ENCODE data around the gene EME2.
"Not testable (repeated sequence)": the region's sequence is repeated elsewhere in the genome, so short reads cannot be mapped to it uniquely, and the experiment has no call there.

The EME2 gene

GRCh38 chr16:1791256-1791942 lies 18.8 kb downstream of the EME2 start:
- no peak for DNase-seq (ENCODE audit: low read depth)

- no peak for DNase-seq (ENCODE audit: low read depth)
Observed at GRCh38 chr16:1791943-1792812, 19.6 kb downstream of the EME2 start.

DNA sequence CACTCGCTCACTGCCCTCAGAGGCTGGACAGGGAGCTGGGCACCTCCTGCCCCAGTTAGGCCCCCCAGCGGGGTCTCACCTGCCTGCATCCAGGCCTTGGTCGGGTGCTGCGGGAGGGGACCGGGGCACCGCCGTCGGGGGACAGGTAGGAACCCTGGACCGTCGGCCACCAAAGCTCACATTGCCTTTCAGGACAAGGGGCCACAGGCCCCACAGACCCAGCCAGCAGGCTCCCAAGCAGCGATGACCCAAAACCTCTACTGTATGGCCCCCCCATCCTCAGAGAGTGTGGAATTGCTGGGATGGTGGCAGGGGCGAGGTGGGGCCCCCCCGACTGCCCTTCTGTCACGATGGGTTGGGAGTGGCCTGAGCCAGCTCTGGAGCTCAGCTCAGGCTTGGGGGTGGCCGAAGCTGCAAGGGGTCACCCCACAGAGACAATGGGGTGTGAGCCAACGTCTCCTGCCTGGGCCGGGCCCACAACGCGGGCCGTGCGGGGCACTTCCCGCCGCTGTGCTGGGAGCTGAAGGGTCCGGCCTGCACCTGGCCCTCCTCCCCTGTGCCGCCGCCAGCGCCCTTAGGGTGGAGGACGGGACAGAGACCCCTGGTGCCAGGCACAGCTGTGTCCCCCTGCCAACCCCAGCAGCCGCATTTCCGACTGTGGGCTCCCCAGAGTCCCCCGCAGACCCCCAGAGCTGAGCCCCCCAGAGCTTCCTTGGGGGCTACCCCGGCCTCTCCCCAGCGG lies 20.4 kb downstream of the EME2 start:
- DNase-seq (ENCODE audit: low read depth) = no peak

- DNase-seq (ENCODE audit: low read depth) = no peak
Observed at GRCh38 chr16:1793578-1794220, 21.1 kb downstream of the EME2 start, which contains the start of gene IGFALS. Gene IGFALS (minus strand): TSS chr16:1793705. CDS start chr16:1793652, 53 bp downstream.

GRCh38 chr16:1794221-1794871 lies 21.7 kb downstream of the EME2 start:
- no peak for DNase-seq (ENCODE audit: low read depth)

DNA sequence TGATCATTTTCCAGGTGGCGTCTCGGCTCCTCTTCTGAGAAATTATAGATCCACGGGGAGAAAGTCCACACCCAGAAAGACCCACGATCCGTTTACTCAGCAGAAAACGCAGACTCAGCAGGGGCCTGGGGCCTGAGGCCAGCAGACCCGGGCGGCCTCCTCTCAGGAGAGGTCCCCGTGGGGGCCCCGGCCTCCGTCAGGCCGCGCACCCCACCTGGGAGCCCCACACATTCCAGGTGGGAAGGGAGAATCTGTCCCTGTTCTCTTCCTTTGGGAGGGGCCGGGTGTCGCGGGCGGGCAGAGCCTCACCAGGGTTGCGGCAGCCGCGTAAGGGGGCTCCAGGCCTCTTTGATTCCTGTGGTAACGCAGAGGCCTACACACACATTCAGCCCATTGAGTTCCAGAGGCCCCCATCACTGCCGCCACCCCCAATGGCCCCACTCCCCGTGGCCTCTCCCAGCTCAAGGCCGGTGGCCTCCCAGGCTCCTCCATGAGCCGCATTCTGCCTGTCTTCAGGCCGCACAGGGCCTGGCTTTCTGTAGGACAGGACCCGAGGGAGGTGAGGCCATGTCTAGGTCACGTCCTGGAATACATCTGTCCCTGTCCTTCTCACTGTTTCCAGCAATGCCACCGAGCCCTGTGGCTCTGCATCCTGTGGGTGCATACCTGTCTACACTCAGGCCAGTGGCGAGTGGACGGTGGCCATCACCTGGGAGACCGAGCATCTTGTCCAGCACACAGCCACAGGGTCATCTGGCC lies 22.5 kb downstream of the EME2 start:
- DNase-seq (ENCODE audit: low read depth) = no peak

DNA sequence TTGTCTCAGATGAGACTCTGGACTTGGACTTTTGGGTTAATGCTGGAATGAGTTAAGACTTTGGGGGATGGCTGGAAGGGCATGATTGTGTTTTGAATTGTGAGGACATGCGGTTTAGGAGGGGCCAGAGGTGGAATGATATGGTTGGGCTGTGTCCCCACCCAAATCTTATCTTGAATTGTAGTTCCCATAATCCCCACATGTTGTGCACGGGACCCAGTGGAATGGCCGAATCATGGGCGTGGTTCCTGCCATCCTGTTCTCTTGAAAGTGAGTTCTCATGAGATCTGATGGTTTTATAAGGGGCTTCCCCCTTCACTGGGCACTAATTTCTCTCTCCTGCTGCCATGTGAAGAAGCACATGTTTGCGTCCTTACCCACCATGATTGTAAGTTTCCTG lies 26.7 kb downstream of the EME2 start:
- DNase-seq (ENCODE audit: low read depth) = not testable (repeated sequence)

- DNase-seq (ENCODE audit: low read depth) = no peak
Observed at GRCh38 chr16:1800701-1801100, 28.1 kb downstream of the EME2 start.

- DNase-seq (ENCODE audit: low read depth) = no peak
Observed at GRCh38 chr16:1807626-1808025, 35.0 kb downstream of the EME2 start.

- DNase-seq (ENCODE audit: low read depth) = no peak
Observed at GRCh38 chr16:1808691-1809090, 36.1 kb downstream of the EME2 start.

GRCh38 chr16:1809281-1809801 lies 36.7 kb downstream of the EME2 start:
- DNase-seq (ENCODE audit: low read depth) = no peak

- DNase-seq (ENCODE audit: low read depth) = no peak
Observed at GRCh38 chr16:1810106-1810505, 37.5 kb downstream of the EME2 start.

- no peak for DNase-seq (ENCODE audit: low read depth)
Observed at GRCh38 chr16:1810536-1810935, 37.9 kb downstream of the EME2 start.

GRCh38 chr16:1812732-1813163 lies 40.1 kb downstream of the EME2 start:
- no peak for DNase-seq (ENCODE audit: low read depth)

GRCh38 chr16:1815461-1815860 lies 42.9 kb downstream of the EME2 start:
- DNase-seq (ENCODE audit: low read depth) = no peak

DNA sequence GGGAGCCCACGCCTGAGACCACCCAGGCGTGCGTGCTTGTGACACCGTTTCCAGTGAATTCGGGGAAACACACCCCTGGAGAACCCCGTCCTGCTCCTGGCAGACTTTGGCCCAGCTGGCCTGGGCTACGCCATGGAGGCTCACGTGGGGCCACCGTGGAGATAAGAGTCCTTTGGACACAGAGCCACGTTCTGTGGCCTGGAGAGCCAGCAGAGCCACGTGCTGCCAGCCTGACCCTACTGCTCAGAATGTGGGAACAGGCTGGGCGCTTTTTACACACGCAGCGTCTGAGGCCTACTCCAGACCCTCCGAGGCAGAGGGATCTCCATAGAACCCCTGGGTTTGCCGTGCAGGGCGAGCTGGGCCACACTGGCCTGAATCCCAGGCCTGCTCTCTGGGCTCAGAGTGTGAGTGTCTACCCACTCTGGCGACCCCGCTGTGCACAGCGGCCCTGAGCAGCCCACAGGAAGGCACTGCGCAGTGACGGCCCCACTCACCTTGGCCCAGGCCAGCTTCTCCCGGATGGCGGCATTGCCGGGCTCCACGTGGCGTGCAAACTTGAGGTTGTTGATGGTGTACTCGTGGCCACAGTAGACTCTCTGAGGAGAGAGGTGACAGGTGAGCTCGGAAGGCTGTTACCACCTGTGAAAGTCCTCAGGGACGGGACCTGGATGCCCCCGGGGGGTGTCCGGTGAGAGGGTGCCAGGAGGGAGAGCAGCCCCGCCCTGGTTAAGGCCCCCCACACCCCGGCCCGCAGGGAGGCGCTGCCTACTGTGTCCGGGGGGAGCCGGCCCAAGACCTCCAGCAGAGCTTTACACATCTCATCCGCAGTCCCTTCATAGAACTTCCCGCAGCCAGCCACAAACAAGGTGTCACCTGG lies 44.0 kb downstream of the EME2 start:
- no peak for DNase-seq (ENCODE audit: low read depth)

GRCh38 chr16:1817276-1817589 lies 44.6 kb downstream of the EME2 start:
- DNase-seq (ENCODE audit: low read depth) = no peak

- DNase-seq (ENCODE audit: low read depth) = no peak
Observed at GRCh38 chr16:1817716-1818115, 45.1 kb downstream of the EME2 start.

DNA sequence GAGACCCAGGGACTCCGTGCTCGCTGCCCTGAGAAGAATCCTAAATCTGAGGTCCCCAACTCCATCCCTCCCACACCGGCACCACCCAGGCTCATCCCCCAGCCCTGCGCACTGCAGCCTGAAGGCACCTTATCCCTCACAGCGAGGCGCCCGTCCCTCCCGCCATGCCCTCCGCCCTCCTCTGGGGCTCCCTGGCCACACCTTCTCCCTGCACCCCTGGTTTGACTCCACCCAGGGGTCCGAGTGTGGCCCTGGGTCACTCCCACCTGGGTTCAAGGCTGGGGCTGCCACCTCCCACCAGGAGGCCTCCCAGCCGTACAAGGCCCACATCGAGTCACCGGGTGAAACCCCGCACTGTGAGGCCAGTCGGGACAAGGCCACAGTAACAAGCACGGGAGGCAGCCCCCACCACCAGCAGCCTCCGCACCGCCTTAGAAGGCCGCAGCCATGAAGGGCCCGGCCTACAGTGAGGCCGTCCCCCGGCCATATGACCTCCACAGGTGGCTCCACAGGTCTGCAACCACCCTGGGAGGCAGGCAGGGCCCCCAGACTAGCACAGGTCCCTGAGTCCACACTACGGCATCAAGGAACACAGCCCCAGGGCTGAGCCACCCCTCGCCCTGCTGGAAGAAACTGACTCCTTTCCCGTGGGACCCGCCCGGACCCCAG lies 45.7 kb downstream of the EME2 start:
- no peak for DNase-seq (ENCODE audit: low read depth)
